GM12874 (cell line): Measurements from ENCODE around the gene RGCC.

Experiments used
- TF ChIP-seq, protein P1 (sequence below): IDR thresholded peaks from 2 replicates; pipeline ENCODE4 v1.5.1; 2011; ENCODE audit warnings: low read depth, mild to moderate bottlenecking, control low read depth, low read length, moderate library complexity; ENCODE audit not compliant: insufficient read depth

Gene RGCC

DNA sequence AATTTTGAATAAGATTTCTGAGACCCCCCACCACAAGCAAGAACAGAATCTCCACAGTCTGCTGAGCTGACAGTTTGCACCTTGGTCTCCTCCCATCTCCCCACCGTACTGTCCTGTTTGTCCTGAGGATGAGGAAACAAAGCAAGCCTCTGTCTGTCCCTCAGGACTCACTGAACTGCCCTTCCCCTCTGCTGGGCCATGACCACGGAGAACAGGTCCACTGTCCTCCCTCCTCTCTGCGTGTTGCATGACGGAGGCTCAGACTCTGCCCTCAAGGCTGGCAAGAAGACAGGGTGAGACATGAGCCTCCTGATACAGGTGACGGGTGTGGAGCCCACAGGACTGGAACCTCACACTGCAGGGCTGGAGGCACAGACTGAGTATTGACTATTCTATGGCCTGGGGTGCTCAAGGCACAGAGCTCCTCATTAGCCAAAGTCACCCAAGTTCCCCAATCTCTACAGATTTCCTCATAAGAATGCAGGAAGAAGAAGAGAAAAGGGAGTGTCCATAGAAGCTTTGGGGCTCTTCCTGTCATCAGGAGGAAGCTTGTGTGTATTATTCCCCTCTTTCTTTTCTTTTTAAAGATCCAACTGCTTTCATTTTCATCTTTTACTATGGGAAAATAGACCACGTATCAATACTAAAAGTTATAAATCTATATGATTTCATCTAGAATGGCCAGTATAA is 22.4 kb upstream of the RGCC start:
- TF ChIP-seq, protein P1, sequence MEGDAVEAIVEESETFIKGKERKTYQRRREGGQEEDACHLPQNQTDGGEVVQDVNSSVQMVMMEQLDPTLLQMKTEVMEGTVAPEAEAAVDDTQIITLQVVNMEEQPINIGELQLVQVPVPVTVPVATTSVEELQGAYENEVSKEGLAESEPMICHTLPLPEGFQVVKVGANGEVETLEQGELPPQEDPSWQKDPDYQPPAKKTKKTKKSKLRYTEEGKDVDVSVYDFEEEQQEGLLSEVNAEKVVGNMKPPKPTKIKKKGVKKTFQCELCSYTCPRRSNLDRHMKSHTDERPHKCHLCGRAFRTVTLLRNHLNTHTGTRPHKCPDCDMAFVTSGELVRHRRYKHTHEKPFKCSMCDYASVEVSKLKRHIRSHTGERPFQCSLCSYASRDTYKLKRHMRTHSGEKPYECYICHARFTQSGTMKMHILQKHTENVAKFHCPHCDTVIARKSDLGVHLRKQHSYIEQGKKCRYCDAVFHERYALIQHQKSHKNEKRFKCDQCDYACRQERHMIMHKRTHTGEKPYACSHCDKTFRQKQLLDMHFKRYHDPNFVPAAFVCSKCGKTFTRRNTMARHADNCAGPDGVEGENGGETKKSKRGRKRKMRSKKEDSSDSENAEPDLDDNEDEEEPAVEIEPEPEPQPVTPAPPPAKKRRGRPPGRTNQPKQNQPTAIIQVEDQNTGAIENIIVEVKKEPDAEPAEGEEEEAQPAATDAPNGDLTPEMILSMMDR = no peak

DNA sequence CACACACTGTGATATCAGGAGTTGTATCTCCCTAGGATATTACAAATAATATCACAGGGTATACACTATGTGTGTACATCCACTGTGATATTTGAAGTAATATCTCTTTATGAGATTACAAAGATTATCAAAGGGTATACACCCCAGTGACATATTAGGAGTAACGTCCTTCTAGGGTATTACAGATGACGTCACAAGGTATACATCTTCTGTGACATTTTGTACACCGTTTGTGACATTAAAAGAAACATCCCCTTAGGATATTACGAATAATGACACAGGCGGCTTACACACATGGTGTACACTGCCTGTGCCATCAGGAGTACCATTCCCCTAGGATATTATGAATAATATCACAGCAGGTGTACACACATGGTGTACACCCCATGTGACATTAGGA is 13.4 kb upstream of the RGCC start:
- TF ChIP-seq, protein P1 = no peak

- TF ChIP-seq, protein P1 = no peak
These were observed 4.9 kb upstream of the RGCC start for GRCh38 chr13:41452462-41452861.

DNA sequence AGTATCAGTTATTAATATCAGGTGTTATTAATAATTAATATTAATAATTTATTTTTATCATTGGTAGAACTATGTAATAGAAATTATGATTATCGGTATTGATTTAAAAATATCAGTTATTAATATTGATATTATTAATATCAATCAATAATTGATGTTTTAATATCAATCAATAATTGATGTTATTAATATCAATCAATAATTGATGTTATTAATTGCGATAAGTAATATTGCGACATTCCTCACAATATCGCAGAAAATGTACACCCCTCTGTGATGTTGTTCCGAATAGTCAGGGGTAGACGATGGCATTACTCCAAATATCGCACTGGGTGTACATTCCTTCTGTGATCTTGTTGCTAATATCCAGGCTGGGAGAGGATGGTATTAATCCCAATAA is 3.7 kb upstream of the RGCC start:
- TF ChIP-seq, protein P1 = no peak

DNA sequence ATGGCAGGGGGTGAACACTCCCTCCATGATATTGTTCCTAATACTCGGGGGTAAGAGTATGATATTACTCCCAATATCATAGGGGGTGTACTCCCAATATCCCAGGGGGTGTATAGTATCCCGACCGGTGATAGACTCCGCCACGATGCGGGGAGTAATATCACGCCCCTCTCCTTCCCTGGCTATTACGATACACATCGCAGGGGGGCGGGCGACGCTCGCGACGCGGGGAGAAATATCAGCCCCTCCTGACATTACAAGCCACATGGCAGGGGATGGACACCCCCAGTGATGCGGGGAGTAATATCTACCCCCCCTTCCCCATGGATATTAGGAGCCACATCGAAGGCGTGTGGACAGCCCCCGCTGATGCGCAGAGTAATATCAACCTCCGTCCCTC is 3.2 kb upstream of the RGCC start:
- TF ChIP-seq, protein P1 = no peak

- TF ChIP-seq, protein P1 = no peak
These were observed 1.5 kb upstream of the RGCC start for GRCh38 chr13:41455725-41456419.

DNA sequence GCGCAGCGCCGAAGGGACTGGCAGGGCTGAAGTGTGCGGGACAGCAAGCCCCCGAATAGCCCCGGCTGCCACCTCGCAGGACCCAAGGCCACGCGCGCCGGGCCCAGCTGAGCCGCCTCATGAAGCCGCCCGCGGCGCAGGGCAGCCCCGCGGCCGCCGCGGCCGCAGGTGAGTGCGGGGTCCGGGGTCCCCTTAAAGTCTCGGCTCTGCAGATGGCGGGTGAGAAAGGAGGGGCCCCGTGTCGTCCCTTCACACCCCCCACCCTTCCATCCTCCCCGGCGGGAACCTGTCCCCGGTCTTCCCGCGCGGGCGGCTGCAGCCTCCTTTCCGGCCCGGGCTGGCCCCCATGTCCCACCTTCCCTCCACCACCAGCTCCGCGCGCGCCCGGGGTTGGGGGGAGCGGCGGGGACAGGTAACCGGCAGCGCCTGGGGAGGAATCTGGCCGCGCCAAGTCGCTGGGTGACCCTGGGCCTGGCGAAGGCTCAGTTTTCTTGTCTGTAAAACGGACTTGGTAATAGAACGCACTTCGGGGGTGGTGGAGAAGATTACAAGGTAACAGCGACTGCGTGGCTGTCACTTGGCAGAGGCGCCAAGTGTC is 338 bp downstream of the RGCC start:
- TF ChIP-seq, protein P1 = no peak
